OCI-LY1 (cell line): Measurements from ENCODE around the gene MEPCE.
A peak's percentile ranks its signal among the peaks of the same experiment; 100 is the strongest.

Experiments used
- H2AFZ ChIP-seq: fragments of 200-600 bp; sonication (generic), shearing (Covaris generic); 2 replicates; pipeline ENCODE4 v1.6.0; 2014; ENCODE audit warnings: antibody characterized with exemption, mild to moderate bottlenecking, low read length
- H3F3A ChIP-seq: fragments of 200-600 bp; sonication (generic), shearing (Covaris generic); 2 replicates; pipeline ENCODE4 v1.6.0; 2014; ENCODE audit warnings: mild to moderate bottlenecking, antibody characterized with exemption, low read length, moderate library complexity; ENCODE audit not compliant: insufficient read depth
- H3K27ac ChIP-seq: fragments of 200-600 bp; sonication (generic); 2 replicates; pipeline ENCODE4 v1.5.1; 2014; ENCODE audit warnings: low read length, mixed run types, mild to moderate bottlenecking, low read depth; ENCODE audit not compliant: poor library complexity, severe bottlenecking
- H3K27me3 ChIP-seq: fragments of 200-600 bp; sonication (generic); 2 replicates; pipeline ENCODE4 v1.6.0; 2014; ENCODE audit warnings: antibody characterized with exemption, mild to moderate bottlenecking, low read length, moderate library complexity; ENCODE audit not compliant: insufficient read depth
- H3K36me3 ChIP-seq: fragments of 200-600 bp; sonication (generic); 2 replicates; pipeline ENCODE4 v1.6.1; 2014; ENCODE audit warnings: mild to moderate bottlenecking, antibody characterized with exemption, low read length, moderate library complexity, mixed read lengths; ENCODE audit not compliant: insufficient read depth
- H3K4me1 ChIP-seq: fragments of 200-600 bp; sonication (generic); 2 replicates; pipeline ENCODE4 v1.5.1; 2014; ENCODE audit warnings: mild to moderate bottlenecking, low read length, moderate library complexity; ENCODE audit not compliant: insufficient read depth, severe bottlenecking
- H3K4me2 ChIP-seq: fragments of 200-600 bp; sonication (generic), shearing (Covaris generic); 2 replicates; pipeline ENCODE4 v1.6.1; 2014; ENCODE audit warnings: low read length
- H3K4me3 ChIP-seq: fragments of 200-600 bp; sonication (generic); 2 replicates; pipeline ENCODE4 v1.5.1; 2014; ENCODE audit warnings: low read length, low read depth, mild to moderate bottlenecking, mixed read lengths; ENCODE audit not compliant: poor library complexity, severe bottlenecking
- H3K79me2 ChIP-seq: fragments of 200-600 bp; shearing (Covaris generic); 2 replicates; pipeline ENCODE4 v1.6.1; 2016; ENCODE audit warnings: mixed run types, low read length, mixed read lengths; ENCODE audit not compliant: insufficient read depth
- H3K9ac ChIP-seq: fragments of 200-600 bp; sonication (generic), shearing (Covaris generic); 2 replicates; pipeline ENCODE4 v1.6.1; 2014; ENCODE audit warnings: mild to moderate bottlenecking, low read length, mixed read lengths
- H3K9me2 ChIP-seq: fragments of 200-600 bp; sonication (generic), shearing (Covaris generic); 2 replicates; pipeline ENCODE4 v1.6.1; 2014; ENCODE audit warnings: low read depth, mild to moderate bottlenecking, low read length, mixed read lengths
- H3K9me3 ChIP-seq: fragments of 200-600 bp; shearing (Covaris generic); 2 replicates; pipeline ENCODE4 v1.6.1; 2014; ENCODE audit warnings: low read length, mixed read lengths
- H4K20me1 ChIP-seq: fragments of 200-600 bp; sonication (generic), shearing (Covaris generic); 2 replicates; pipeline ENCODE4 v1.6.0; 2016; ENCODE audit warnings: mild to moderate bottlenecking, low read length; ENCODE audit not compliant: insufficient read depth
- CTCF ChIP-seq: fragments of 200-600 bp; sonication (generic), shearing (Covaris generic); IDR thresholded peaks from 2 replicates; pipeline ENCODE4 v1.5.1; 2017; ENCODE audit warnings: mild to moderate bottlenecking, antibody characterized with exemption, low read length, moderate library complexity, mixed read lengths
- EZH2 ChIP-seq: fragments of 200-600 bp; sonication (generic), shearing (Covaris generic); IDR thresholded peaks from 2 replicates; pipeline ENCODE4 v1.8.0; 2017; ENCODE audit warnings: borderline replicate concordance, mixed run types, mild to moderate bottlenecking, antibody characterized with exemption, low read length, moderate library complexity, mixed read lengths

The MEPCE gene

GRCh38 chr7:100428967-100429636 is 529 bp upstream of the MEPCE start:
- peaks cover 41% of the 10 kb centered on the region for H3K4me1 ChIP-seq
- no peak overlapping the region for H2AFZ ChIP-seq
- no peak for TF ChIP-seq CTCF
- no peak for TF ChIP-seq EZH2
- H3K79me2 ChIP-seq = no peaks in the 10 kb centered on the region
- no peaks in the 10 kb centered on the region for H3K9me3 ChIP-seq
- peak overlapping the region; percentile 77 for H3K4me3 ChIP-seq
- H3K9me2 ChIP-seq = no peaks in the 10 kb centered on the region
- peak overlapping the region; percentile 95 for H3K9ac ChIP-seq
- peak overlapping the region; percentile 77 for H3K4me2 ChIP-seq
- H3K36me3 ChIP-seq = peaks cover 34% of the 10 kb centered on the region
- 0 out of 2 replicates have a peak, but pooled peaks cover 8% of the 10 kb centered on the region for H3F3A ChIP-seq
- H3K27me3 ChIP-seq = no peaks in the 10 kb centered on the region
- no peaks in the 10 kb centered on the region for H4K20me1 ChIP-seq
- H3K27ac ChIP-seq = peak overlapping the region; percentile 92

- Histone ChIP-seq H4K20me1 (no peaks in the 10 kb centered on the region), H3K27me3 (no peaks in the 10 kb centered on the region), H3K4me1 (peaks cover 54% of the 10 kb centered on the region), H3K9me3 (no peaks in the 10 kb centered on the region), H3K4me3 (peak overlapping the region; percentile 77), H2AFZ (no peak overlapping the region), H3K9me2 (no peaks in the 10 kb centered on the region), H3K27ac (peak overlapping the region; percentile 92), H3F3A (0 out of 2 replicates have a peak, but pooled peaks cover 9% of the 10 kb centered on the region), H3K79me2 (peaks cover 6% of the 10 kb centered on the region; the same call in 1 of the 2 replicates), H3K9ac (peak overlapping the region; percentile 95), H3K36me3 (peaks cover 50% of the 10 kb centered on the region), H3K4me2 (peak overlapping the region; percentile 77)
- no peak for TF ChIP-seq CTCF
These were observed 1.1 kb downstream of the MEPCE start for GRCh38 chr7:100430493-100431285.

- Histone ChIP-seq H3K4me3 (peak overlapping the region; percentile 77), H3K9ac (peak overlapping the region; percentile 95; the same call in 1 of the 2 replicates), H3K36me3 (peaks cover 52% of the 10 kb centered on the region), H3K27me3 (no peaks in the 10 kb centered on the region), H3F3A (0 out of 2 replicates have a peak, but pooled peaks cover 9% of the 10 kb centered on the region), H3K4me2 (peak overlapping the region; percentile 77), H3K4me1 (peaks cover 54% of the 10 kb centered on the region), H3K27ac (peak overlapping the region; percentile 92), H3K9me3 (no peaks in the 10 kb centered on the region), H3K9me2 (no peaks in the 10 kb centered on the region), H3K79me2 (peaks cover 6% of the 10 kb centered on the region; the same call in 1 of the 2 replicates), H4K20me1 (no peaks in the 10 kb centered on the region), H2AFZ (no peak overlapping the region)
- no peak for TF ChIP-seq CTCF
These were observed 1.7 kb downstream of the MEPCE start for GRCh38 chr7:100431286-100431735.
